Endothelial cell of umbilical vein (primary cell): ENCODE measurements around the gene NKG7. TPM values are rescaled to one million over a fixed set of nuclear protein-coding genes. Genes with fewer than 3 reads are reported as not detected.

Source experiments
- BruUV-seq: library from RNA; stranded (reverse); fragments of 400-500 nt; replicated peaks from 2 replicates; lab custom pipeline; 2021; lab: Mats Ljungman, UMichigan
- CTCF ChIA-PET: fragments of 300-600, 350-600 bp; sonication (Branson Sonifier 250); formaldehyde crosslinking; loops from one replicate; lab custom pipeline; 2021; ENCODE audit warnings: antibody characterized with exemption, inconsistent platforms; lab: Charles Lee
- POLR2A ChIA-PET: fragments of 300-600, 350-600 bp; sonication (Branson Sonifier 250); formaldehyde crosslinking; loops from one replicate; lab custom pipeline; 2021; ENCODE audit warnings: antibody characterized with exemption, inconsistent platforms; lab: Charles Lee
- DNase-seq: peaks from one replicate; pipeline ENCODE4 v3.0.0-alpha.2; 2011; ENCODE audit warnings: low read depth, low spot score
- FAIRE-seq: peaks from 2 replicates; lab custom pipeline; 2011; peaks lifted over from hg19 to GRCh38; lab: Jason Lieb, UNC
- H2AFZ ChIP-seq: 2 replicates; pipeline ENCODE4 v1.6.0; 2012; ENCODE audit warnings: low read depth, low read length, control low read depth, inconsistent platforms
- H3K27ac ChIP-seq: 2 replicates; pipeline ENCODE4 v1.5.1; 2011; ENCODE audit warnings: low read depth, mild to moderate bottlenecking, control low read depth, low read length, moderate library complexity; ENCODE audit not compliant: insufficient read depth
- H3K27me3 ChIP-seq, 2 experiments: 2 replicates each; pipeline versions ENCODE4 v1.6.0 to v1.6.1; 2011; ENCODE audit warnings: low read length in 2 of 2, mixed read lengths in 1 of 2; ENCODE audit not compliant: control insufficient read depth in 2 of 2, insufficient read depth in 2 of 2
- H3K36me3 ChIP-seq, 2 experiments: 2 replicates in 1 of 2; 3 replicates in 1 of 2; pipeline ENCODE4 v1.5.1; 2011; ENCODE audit warnings: low read length in 2 of 2, mild to moderate bottlenecking in 1 of 2, moderate library complexity in 1 of 2; ENCODE audit not compliant: control insufficient read depth in 2 of 2, insufficient read depth in 2 of 2; ENCODE audit errors: extremely low read depth in 1 of 2
- H3K4me1 ChIP-seq: 3 replicates; pipeline ENCODE4 v1.5.1; 2011; ENCODE audit warnings: mild to moderate bottlenecking, low read length; ENCODE audit not compliant: control insufficient read depth, insufficient read depth; ENCODE audit errors: extremely low read depth
- H3K4me2 ChIP-seq: 2 replicates; pipeline ENCODE4 v1.6.1; 2011; ENCODE audit warnings: low read length, control low read depth, mixed read lengths; ENCODE audit not compliant: insufficient read depth
- H3K4me3 ChIP-seq, 3 experiments: fragments of 200-600 bp in 1 of 3; sonication (generic), shearing (Covaris generic) in 1 of 3; replicated peaks in 1 of 3; 2 replicates each; pipeline ENCODE4 v1.5.1; 2011 to 2016; ENCODE audit warnings: control low read depth in 3 of 3, low read length in 3 of 3, mild to moderate bottlenecking in 2 of 3, inconsistent platforms in 1 of 3, low read depth in 1 of 3, moderate library complexity in 1 of 3; ENCODE audit not compliant: insufficient read depth in 1 of 3
- H3K79me2 ChIP-seq: 2 replicates; pipeline ENCODE4 v1.6.0; 2012; ENCODE audit warnings: low read length, inconsistent platforms; ENCODE audit not compliant: control insufficient read depth, insufficient read depth
- H3K9ac ChIP-seq: replicated peaks from 2 replicates; pipeline ENCODE3; 2011; ENCODE audit warnings: low read length, control low read depth; ENCODE audit not compliant: insufficient read depth; ENCODE audit errors: extremely low read depth
- H3K9me1 ChIP-seq: replicated peaks from 3 replicates; pipeline ENCODE4 v1.6.0; 2011; ENCODE audit warnings: mild to moderate bottlenecking, low read length; ENCODE audit not compliant: control insufficient read depth, insufficient read depth; ENCODE audit errors: extremely low read depth
- H3K9me3 ChIP-seq: replicated peaks from 2 replicates; pipeline ENCODE4 v1.5.1; 2012; ENCODE audit warnings: low read length, inconsistent platforms; ENCODE audit not compliant: control insufficient read depth, insufficient read depth
- H4K20me1 ChIP-seq: replicated peaks from 2 replicates; pipeline ENCODE3; 2011; ENCODE audit warnings: mild to moderate bottlenecking, low read length; ENCODE audit not compliant: control insufficient read depth, insufficient read depth; ENCODE audit errors: extremely low read depth
- EZH2 ChIP-seq: IDR thresholded peaks from 2 replicates; pipeline ENCODE4 v1.6.1; 2012; ENCODE audit warnings: borderline replicate concordance, low read depth, mild to moderate bottlenecking, moderate library complexity, low read length, inconsistent platforms; ENCODE audit not compliant: severe bottlenecking
- FOS ChIP-seq: IDR thresholded peaks from 2 replicates; pipeline ENCODE4 v1.6.1; 2011; ENCODE audit warnings: mild to moderate bottlenecking, low read length, moderate library complexity, borderline replicate concordance; ENCODE audit not compliant: insufficient read depth
- GATA2 ChIP-seq: IDR thresholded peaks from 2 replicates; pipeline ENCODE4 v1.7.0; 2011; ENCODE audit warnings: low read depth, mild to moderate bottlenecking, moderate library complexity, mixed read lengths, low read length; ENCODE audit not compliant: insufficient read length, insufficient read depth
- JUN ChIP-seq: IDR thresholded peaks from 2 replicates; pipeline ENCODE4 v1.6.1; 2011; ENCODE audit warnings: borderline replicate concordance, low read depth; ENCODE audit not compliant: insufficient read length, insufficient read depth
- MYC ChIP-seq: IDR thresholded peaks from one replicate; pipeline ENCODE4 v1.6.1; 2011; ENCODE audit warnings: mild to moderate bottlenecking, low read depth, low read length
- POLR2A ChIP-seq: IDR thresholded peaks from 2 replicates; pipeline ENCODE4 v1.6.1; 2012; ENCODE audit warnings: low read depth, mild to moderate bottlenecking, control low read depth, low read length
- POLR2AphosphoS5 ChIP-seq: IDR thresholded peaks from 2 replicates; pipeline ENCODE4 v1.6.1; 2012; ENCODE audit warnings: low read depth, mild to moderate bottlenecking, control low read depth, low read length, moderate library complexity; ENCODE audit not compliant: insufficient read depth
- dilution Hi-C: fragments of 300-500 bp; cut with MboI; formaldehyde crosslinking; loops from one replicate; pipeline ENCODE4 v1.15.0; 2019; ENCODE audit warnings: low sequenced_read_pairs; ENCODE audit not compliant: extremely low pct_ligation_motif_present
- intact Hi-C: fragments of 100-400 bp; cut with micrococcal nuclease; formaldehyde crosslinking; loops from one replicate; pipeline ENCODE4 v1.10.0; 2022
- polyA plus RNA-seq, 4 experiments: library from polyadenylated mRNA; depleted of rRNA in 3 of 4; stranded (reverse) in 3 of 4; unstranded in 1 of 4; fragments of >200 nt; gene quantifications; 2 replicates each; pipeline versions ENCODE4 v1.2.1 to v1.2.3, GENCODE V29; 2011 to 2012; ENCODE audit warnings: missing spikeins in 1 of 4
- total RNA-seq: library from RNA; stranded (reverse); gene quantifications from 2 replicates; pipeline ENCODE4 v1.2.3, GENCODE V29; 2021
- TF ChIP-seq, protein P1 (sequence below), 2 donors: IDR thresholded peaks; 1 replicate in 1 of 2; 2 replicates in 1 of 2; pipeline ENCODE4 v1.5.1; 2011; ENCODE audit warnings: low read length in 2 of 2, mild to moderate bottlenecking in 2 of 2, moderate library complexity in 2 of 2, control low read depth in 1 of 2, inconsistent platforms in 1 of 2, low read depth in 1 of 2; ENCODE audit not compliant: insufficient read depth in 1 of 2; ENCODE audit errors: extremely low read depth in 1 of 2
- TF ChIP-seq, protein P2 (sequence below): IDR thresholded peaks from 2 replicates; pipeline ENCODE4 v1.6.1; 2011; ENCODE audit not compliant: insufficient read depth, insufficient read length

NKG7 gene
- total and polyA plus RNA-seq, 2 donors (not counting 3 experiments of a cell fraction or from before 2014, with no cell fraction given): not detected

DNA sequence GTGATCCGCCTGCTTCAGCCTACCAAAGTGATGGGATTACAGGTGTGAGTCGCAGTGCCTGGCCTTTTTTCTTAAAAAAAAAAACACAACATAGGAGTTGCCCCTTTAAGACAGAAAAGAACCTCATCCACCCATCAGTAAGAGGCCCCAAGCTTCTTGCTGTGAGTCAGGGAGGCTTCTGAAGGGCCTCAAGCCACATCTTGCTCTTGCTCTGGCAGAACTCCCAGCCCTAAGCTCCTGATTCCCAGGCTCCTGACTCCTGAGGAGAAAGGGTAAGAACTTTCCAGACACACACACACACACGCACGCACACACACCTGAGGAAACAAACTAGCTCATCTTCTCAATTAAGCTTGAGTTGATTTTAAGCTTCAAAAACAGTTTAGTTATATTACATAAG, 13.2 kb downstream of the NKG7 start:
- no peaks in the 10 kb centered on the region for H3K9me3 ChIP-seq
- no peak overlapping the region for H3K9ac ChIP-seq
- dilution Hi-C loops (no loop called here), intact Hi-C loops (no loop called here)
- H3K4me3 ChIP-seq: no peak overlapping the region
- H3K4me2 ChIP-seq: no peak overlapping the region
- TF ChIP-seq EZH2 (no peak), POLR2AphosphoS5 (no peak), POLR2A (no peak), JUN (no peak), FOS (no peak), GATA2 (no peak), MYC (no peak)
- TF ChIP-seq, protein P1, sequence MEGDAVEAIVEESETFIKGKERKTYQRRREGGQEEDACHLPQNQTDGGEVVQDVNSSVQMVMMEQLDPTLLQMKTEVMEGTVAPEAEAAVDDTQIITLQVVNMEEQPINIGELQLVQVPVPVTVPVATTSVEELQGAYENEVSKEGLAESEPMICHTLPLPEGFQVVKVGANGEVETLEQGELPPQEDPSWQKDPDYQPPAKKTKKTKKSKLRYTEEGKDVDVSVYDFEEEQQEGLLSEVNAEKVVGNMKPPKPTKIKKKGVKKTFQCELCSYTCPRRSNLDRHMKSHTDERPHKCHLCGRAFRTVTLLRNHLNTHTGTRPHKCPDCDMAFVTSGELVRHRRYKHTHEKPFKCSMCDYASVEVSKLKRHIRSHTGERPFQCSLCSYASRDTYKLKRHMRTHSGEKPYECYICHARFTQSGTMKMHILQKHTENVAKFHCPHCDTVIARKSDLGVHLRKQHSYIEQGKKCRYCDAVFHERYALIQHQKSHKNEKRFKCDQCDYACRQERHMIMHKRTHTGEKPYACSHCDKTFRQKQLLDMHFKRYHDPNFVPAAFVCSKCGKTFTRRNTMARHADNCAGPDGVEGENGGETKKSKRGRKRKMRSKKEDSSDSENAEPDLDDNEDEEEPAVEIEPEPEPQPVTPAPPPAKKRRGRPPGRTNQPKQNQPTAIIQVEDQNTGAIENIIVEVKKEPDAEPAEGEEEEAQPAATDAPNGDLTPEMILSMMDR (IDR thresholded peaks at IDR 0.05; ENCODE audit: extremely low read depth in 1 of 2, insufficient read depth in 1 of 2, low read depth in 1 of 2, low read length in 2 of 2): no peak
- TF ChIP-seq, protein P2, sequence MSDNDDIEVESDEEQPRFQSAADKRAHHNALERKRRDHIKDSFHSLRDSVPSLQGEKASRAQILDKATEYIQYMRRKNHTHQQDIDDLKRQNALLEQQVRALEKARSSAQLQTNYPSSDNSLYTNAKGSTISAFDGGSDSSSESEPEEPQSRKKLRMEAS: no peak
- DNase-seq (no peak), FAIRE-seq (no peak)
- CTCF ChIA-PET: interaction anchor here (1.3 to 2.2 kb wide), 2 partner anchors 18 to 20 kb away, joined by 6 to 11 read pairs; partner anchors contain the start of gene VSIG10L
- H3K4me1 ChIP-seq: peaks cover 7% of the 10 kb centered on the region
- no peak overlapping the region for H3K27ac ChIP-seq
- no TSS peak for BruUV-seq
- H3K36me3 ChIP-seq: no peaks in the 10 kb centered on the region
- no peak overlapping the region for H2AFZ ChIP-seq
- H3K79me2 ChIP-seq: no peaks in the 10 kb centered on the region
- H3K9me1 ChIP-seq: no peaks in the 10 kb centered on the region
- POLR2A ChIA-PET: no interaction called here
- H4K20me1 ChIP-seq: no peaks in the 10 kb centered on the region
- H3K27me3 ChIP-seq: no peaks in the 10 kb centered on the region
